Measurements from ENCODE around the gene HIVEP2.
A peak's percentile ranks its signal among the peaks of the same experiment; 100 is the strongest.

Gene HIVEP2

DNA sequence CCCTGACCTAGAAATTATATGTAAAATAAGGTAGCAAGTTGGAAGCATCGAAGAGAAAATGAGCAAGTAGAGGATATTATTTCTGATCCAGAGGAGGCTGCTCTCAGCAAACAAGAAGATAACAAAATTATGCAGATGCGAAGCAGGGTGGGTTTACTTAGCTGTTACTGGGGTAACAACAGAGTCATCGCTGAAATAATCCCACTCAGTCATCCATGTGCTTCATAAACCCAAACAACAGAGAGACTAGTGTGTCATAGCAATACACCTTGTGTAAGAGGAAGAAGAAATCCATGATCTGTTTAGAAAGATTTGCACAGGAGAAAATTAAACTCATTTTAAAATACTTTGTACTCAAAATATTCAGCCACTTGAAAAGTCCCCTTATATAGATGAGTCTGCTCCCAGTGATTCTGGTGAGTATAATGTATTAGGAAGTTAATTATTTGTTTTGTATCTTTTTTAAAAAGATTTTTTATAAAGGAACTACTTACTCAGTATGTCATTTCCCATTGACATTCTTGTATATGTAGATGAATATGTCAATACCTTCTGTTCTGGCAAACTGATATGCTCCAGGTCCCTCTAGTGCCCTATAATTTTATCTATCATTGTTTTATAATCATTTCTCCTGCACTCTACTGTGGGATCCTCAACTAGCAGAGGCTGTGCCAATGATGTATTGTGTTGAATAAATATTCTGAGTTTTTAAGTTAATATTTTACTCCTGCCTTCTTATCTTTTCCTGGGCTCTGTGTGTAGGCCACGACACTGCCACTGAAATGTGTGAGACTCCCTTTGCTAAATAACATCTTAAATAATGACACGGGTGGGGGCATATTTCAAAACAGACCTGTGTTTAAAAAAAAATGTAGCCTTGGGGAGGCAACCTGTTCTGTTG, 8.6 kb upstream of the HIVEP2 start:
- in situ Hi-C loops (cut with HindIII; ENCODE audit: low pct_unique_long_range_greater_than_20kb, low sequenced_read_pairs), result no loop called here
- no peak for DNase-seq (ENCODE audit: low read depth in 1 of 2, low spot score in 1 of 2)
- TF ChIP-seq JUND (IDR thresholded peaks at IDR 0.05; ENCODE audit: low read depth), result no peak

GRCh38 chr6:142952614-142953013, 7.6 kb upstream of the HIVEP2 start:
- no peak for TF ChIP-seq JUND (IDR thresholded peaks at IDR 0.05; ENCODE audit: low read depth)
- no peak for DNase-seq (ENCODE audit: low read depth in 1 of 2, low spot score in 1 of 2)

DNA sequence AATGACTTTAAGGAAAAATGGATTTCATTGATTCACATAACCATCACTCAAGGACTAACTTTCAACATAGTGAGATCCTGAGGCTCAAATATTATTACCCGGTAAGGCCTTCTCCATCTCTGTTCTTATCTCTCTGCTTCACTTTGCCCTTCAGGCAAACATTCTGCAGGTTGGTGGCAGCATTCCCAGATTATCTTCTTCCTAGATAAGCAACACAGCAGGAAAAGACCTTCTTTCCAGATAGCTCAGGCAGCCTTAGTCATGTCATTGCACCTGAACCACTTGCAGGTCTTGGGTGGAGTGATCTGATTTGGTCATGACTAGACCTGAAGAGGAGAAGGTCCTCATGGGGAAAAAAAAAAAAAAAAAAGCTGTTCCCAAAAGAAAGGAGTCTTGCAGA, 5.3 kb upstream of the HIVEP2 start:
- in situ Hi-C loops (cut with HindIII; ENCODE audit: low pct_unique_long_range_greater_than_20kb, low sequenced_read_pairs), result no loop called here
- no peak for DNase-seq (ENCODE audit: low read depth in 1 of 2, low spot score in 1 of 2)
- no peak for TF ChIP-seq JUND (IDR thresholded peaks at IDR 0.05; ENCODE audit: low read depth)

More at GRCh38 chr6:142952614-142953013, 7.6 kb upstream of the HIVEP2 start:
- in situ Hi-C loops (cut with HindIII; ENCODE audit: low pct_unique_long_range_greater_than_20kb, low sequenced_read_pairs), result no loop called here

DNA sequence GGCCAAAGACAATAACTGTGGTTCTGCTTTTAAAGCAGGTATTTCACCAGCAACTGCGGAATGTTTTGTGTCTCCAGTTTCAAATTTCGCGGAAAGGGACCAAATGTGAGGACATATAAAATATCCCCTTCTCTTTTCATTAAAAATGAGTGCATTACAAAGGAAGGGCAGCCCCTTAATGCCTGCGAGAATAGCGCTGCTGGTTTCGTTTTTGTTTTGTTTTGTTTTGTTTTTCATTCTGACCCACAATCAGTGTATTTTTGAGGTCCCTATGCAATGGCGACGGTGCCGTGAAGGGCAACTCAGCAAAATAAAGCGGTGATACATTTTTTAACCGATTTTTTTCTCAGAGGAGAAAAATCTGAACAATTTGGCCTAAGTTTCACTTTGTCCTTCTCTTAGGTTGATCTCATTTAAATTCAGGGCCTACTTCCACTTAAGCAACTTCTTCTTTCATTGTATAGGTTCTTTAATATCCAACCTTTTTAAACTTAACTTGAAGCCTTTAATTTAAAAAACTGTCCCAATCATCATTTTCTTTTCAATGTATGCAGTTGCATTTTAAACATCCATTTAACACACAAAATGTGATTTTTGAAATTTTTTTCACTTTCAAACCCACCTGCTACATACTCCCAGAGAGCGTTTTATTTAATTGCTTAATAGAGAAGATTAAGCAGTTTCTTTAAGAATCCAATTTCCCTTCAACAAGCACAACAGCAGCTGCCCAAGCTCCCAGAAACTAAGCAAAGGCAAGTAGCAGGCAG, 2.9 kb upstream of the HIVEP2 start:
- no peak for TF ChIP-seq JUND (IDR thresholded peaks at IDR 0.05; ENCODE audit: low read depth)
- DNase-seq (ENCODE audit: low read depth in 1 of 2, low spot score in 1 of 2), result no peak
- in situ Hi-C loops (cut with HindIII; ENCODE audit: low pct_unique_long_range_greater_than_20kb, low sequenced_read_pairs), result no loop called here

DNA sequence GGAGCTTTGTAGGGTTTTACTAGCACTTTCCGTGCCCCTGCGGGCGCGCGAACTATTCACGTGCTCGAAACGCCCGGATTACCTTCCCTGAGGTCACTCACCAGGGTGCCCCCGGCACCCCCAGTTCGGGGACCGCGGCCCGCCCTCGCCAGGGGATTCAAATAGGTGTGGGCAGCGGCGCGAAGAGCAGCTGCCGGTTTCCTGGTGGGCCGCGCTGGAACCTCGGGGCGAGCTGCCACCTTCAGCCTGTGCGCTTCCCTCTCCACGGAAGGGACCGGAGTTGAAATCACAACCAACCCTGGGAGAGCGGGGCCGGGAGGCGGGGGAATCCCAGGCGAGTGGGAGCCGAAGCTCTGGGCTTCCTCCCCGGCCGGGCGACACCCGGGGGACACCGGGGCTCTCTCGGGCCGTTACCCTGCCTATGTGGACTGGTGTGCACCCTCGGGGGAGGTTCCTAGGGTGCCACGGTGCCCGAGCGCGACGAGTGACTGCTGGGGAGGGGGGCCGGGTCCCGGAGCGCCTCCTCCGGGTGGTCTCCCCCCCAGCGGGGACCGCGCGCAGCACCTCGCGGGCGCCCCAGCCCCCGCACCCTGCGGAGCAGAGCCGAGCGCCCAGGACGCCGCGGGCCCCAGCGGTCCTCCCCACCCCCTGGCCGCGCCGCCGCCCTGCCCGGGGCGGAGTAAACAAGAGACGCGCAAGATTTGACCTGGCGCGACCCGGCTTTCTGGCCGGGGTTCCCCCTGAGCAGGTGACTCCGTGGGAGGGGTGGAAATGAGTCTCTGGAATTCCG, 2.1 kb upstream of the HIVEP2 start:
- in situ Hi-C loops (cut with HindIII; ENCODE audit: low pct_unique_long_range_greater_than_20kb, low sequenced_read_pairs), result no loop called here
- DNase-seq (ENCODE audit: low read depth in 1 of 2, low spot score in 1 of 2), result peak; percentile 42 to 65
- TF ChIP-seq JUND (IDR thresholded peaks at IDR 0.05; ENCODE audit: low read depth), result no peak

GRCh38 chr6:142946181-142946923, 1.4 kb upstream of the HIVEP2 start:
- peak; percentile 88 to 98 for DNase-seq (ENCODE audit: low read depth in 1 of 2, low spot score in 1 of 2)
- no peak for TF ChIP-seq JUND (IDR thresholded peaks at IDR 0.05; ENCODE audit: low read depth)
- in situ Hi-C loops (cut with HindIII; ENCODE audit: low pct_unique_long_range_greater_than_20kb, low sequenced_read_pairs), result no loop called here

- peak; percentile 54 to 59 for DNase-seq (ENCODE audit: low read depth in 1 of 2, low spot score in 1 of 2)
- in situ Hi-C loops (cut with HindIII; ENCODE audit: low pct_unique_long_range_greater_than_20kb, low sequenced_read_pairs), result no loop called here
- TF ChIP-seq JUND (IDR thresholded peaks at IDR 0.05; ENCODE audit: low read depth), result no peak
Observed at GRCh38 chr6:142945446-142946180, 637 bp upstream of the HIVEP2 start.

GRCh38 chr6:142944124-142945048, 590 bp downstream of the HIVEP2 start:
- in situ Hi-C loops (cut with HindIII; ENCODE audit: low pct_unique_long_range_greater_than_20kb, low sequenced_read_pairs), result no loop called here
- TF ChIP-seq JUND (IDR thresholded peaks at IDR 0.05; ENCODE audit: low read depth), result no peak
- peak; percentile 16 to 38 for DNase-seq (ENCODE audit: low read depth in 1 of 2, low spot score in 1 of 2)

DNA sequence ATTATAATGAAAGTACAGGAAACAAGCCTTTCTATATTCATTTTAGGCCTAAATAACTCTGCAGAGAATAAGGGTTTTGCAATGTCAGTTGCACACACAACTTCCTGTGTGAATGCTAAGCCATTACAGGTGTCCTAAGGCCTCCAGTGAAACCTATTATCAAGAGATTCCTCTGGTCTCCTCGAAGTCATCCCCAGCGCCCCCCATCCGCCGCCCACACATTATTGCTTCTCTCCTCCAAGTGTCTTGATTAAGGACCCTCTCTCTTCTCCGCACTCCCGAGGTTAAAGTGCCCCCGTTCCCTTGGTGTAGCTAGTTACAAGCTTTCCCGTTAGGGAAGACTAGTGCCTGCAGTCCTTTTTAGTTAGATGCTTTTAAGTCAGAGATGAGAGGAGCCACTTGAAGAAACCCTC, 1.3 kb downstream of the HIVEP2 start:
- in situ Hi-C loops (cut with HindIII; ENCODE audit: low pct_unique_long_range_greater_than_20kb, low sequenced_read_pairs), result no loop called here
- DNase-seq (ENCODE audit: low read depth in 1 of 2, low spot score in 1 of 2), result no peak
- TF ChIP-seq JUND (IDR thresholded peaks at IDR 0.05; ENCODE audit: low read depth), result no peak

- in situ Hi-C loops (cut with HindIII; ENCODE audit: low pct_unique_long_range_greater_than_20kb, low sequenced_read_pairs), result no loop called here
- no peak for TF ChIP-seq JUND (IDR thresholded peaks at IDR 0.05; ENCODE audit: low read depth)
- DNase-seq (ENCODE audit: low read depth in 1 of 2, low spot score in 1 of 2), result peak in 1 of 2 experiments; percentile 49
Observed at GRCh38 chr6:142942805-142943227, 2.2 kb downstream of the HIVEP2 start.
